GM21390 (cell line): Measurements from ENCODE around the gene GALNT7.
A peak's percentile ranks its signal among the peaks of the same experiment; 100 is the strongest.

Experiments
- ATAC-seq: cut with Tn5 transposase; IDR thresholded peaks from one replicate; pipeline ENCODE4 v1.9.1; 2021; ENCODE audit not compliant: unreplicated experiment

GALNT7 gene

DNA sequence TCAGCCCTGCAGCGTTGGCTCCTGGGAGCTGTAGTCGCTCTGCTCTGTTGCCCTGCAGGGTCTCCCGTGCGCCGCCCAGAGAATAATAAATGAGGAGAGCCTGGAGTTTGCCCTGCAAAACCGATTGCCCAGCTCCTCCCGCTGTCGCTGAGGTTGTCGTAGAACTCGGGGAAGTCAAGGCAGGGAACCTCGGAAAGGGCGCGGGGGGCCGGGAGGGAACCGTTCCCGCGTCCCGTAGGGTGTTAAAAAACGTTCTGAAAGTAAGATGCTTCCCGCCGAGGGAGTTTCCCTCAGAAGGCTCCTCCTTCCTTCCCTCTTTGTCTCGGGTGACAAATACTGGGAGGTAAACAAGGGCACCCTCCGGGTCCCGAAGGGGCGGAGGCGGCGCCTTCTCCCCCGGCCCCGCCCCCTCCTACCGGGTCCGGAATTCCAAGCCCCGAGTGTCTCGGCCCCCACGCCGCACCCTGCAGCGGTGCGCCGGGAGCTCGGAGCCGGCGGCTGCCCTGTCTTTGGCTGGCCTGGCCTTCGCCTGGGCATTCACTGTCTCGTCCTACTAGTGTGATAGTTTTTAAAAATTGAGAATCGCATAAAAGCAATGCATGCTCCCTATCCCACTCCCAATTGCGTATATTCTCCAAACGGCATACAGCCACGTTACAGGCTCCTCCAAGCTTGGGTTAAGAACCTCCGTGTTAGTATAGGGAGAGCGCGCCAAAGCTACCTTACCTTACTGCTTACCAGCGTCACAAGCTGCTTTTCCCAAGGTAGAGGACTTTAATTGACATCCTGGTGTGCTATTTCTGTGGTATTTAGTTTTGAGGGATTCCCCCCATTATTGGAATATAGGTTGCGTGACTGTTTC lies 166.5 kb downstream of the GALNT7 start:
- peak; percentile 36 for ATAC-seq

DNA sequence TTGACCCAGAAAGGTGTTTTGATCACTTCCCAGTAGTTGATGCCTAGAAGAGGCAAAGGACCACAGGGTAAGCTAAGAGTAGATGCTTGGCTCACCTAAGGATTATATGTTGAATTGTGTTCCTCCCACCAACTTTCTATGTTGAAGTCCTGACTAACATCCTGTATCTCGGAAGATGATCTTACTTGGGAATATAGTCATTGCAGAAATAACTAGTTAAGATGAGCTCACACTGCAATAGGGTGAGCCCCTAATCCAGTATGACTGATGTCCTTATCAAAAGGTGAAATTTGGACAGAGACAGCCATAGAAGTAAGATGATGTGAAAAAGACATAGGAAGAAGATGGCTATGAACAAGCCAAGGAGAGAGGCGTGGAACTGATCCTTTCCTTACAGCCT lies 168.9 kb downstream of the GALNT7 start:
- ATAC-seq: no peak

DNA sequence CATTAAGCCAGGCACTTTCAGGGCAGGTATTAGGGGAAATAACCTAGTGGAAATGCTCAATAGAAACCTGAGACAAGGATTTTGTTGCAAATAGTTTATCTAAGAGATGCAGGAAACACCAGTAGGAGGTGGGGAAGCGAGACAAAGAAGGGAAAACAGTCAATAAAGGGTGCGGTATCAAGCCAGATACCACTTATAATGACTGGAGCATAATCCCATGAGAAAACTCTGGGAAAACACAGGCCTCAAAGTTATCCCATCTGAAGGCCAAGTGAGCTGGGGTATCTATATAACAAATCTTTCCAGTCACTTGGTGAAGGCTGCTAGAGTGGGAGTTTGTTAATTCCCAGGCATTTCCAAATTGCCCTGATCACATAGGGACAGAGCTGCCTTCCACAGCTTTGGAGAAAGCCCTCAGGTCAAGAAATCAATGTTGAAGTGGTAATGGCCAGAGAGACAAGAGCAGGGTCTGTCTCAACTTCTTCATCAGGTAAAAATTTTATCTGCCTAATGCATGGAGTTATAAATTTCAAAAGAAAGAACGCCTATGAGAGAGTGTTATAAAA lies 175.3 kb downstream of the GALNT7 start:
- ATAC-seq: no peak

DNA sequence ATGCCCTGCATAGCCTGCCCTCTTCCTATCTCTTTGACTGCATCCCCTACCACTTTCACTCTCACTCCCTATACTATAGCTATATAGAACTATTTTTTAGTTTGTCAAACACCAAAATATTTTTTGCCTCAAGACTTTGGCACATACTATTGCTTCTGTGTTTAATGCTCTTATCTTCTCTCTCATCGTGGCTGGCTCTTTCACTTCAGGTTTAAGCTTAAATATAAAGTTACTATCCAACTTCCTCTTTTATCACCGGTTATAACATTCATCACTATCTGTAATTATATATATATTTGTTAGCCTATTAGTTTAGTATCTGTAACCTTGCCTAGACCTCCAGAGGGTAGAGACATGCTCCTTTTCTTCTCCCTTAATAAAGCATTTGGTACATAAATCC lies 177.0 kb downstream of the GALNT7 start:
- ATAC-seq: no peak

DNA sequence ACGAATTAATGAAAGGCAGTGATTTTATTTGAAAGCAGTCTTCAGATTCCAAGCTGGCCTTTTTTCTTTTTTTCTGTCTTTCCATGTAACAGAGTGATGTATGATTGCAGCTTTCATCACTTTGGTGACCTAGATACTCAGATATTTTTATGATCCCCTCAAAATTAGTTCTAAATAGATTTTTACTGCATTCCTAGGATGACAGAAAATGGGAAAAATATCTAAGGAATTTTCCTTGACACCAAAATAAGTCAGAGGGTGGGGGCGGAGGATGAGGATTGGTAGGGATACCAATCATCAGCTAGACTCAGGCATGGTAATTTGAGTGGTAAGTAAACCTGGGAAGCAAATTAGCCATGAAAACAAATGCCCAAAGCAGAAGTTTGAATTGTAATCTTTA lies 177.5 kb downstream of the GALNT7 start:
- ATAC-seq: no peak

DNA sequence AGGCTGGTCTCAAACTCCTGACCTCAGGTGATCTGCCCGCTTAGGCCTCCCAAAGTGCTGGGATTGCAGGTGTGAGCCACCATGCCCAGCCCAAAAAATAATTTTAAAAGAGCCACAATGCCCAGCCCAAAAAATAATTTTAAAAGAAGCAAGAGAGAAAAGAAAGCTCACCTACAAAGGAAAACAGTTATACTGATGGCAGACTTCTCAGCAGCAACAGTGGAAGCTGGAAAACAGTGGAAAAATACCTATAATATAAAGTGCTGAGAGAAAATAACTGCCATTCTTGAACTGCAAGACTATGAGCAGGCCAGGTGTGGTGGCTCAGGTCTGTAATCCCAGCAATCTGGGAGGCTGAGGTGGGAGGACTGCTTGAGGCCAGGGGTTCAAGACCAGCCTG lies 178.9 kb downstream of the GALNT7 start:
- ATAC-seq: no peak

DNA sequence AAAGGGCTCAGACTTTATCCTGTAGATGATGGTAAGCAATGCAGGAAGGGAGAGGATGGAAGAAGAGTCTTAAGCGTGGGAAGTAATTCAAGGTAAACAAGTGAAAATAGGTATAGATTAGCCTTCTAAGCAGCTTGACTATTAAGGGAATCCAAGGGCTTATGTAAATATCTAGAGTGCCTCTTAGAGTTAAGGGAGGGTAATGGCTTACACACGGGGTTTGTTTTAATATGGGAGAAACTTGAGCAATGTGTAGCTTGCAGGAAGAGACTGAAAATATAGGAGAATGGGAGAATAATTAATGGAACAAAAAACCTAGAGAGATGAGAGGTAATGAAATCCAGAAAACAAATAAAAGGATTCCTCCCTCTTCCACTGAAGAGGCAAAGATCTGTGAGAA lies 189.3 kb downstream of the GALNT7 start:
- no peak for ATAC-seq

DNA sequence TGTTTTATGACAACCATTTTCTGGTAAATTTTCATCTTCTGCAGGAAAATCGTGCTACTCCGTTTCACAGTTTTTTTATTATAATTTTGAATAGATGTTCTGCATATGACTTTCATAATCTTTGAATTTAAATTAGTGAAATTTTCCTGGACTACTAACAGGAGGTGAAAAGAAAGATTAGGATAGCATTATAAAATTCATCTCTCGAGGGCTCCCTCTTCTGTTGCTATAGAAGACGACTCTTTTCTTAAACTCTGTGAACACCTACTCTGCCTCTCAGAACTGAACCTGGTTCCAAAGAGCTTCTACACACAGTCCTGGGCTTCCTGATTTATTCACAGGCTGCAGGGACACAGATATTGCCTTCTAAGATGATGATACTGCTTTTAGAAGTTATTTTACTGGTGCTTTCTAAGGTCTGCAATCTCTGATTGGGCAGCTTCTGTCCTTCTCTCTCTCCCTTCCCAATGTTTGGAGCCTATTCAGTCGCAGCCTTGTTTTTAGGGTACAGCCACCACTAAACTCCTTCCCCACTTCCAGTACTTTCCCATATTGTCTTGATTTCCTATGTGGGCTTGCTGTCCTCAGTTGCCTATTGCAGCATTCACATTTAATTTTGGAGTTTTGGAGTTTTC lies 192.1 kb downstream of the GALNT7 start:
- no peak for ATAC-seq

DNA sequence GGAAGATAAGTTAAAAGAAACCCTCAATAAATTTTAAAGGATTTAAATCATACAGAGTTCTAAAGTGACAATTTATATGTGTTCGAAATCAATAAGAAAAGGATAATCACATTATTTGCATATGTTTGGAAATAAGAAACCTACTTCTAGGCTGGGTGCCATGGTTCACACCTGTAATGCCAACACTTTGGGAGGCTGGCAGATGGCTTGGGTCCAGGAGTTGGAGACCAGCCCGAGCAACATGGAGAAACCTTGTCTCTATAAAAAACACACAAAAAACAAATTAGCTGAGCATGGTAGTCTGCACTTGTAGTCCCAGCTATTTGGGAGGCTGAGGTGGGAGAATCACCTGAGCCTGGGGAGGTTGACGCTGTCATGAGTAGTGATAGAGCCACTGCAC lies 194.1 kb downstream of the GALNT7 start:
- ATAC-seq: no peak

DNA sequence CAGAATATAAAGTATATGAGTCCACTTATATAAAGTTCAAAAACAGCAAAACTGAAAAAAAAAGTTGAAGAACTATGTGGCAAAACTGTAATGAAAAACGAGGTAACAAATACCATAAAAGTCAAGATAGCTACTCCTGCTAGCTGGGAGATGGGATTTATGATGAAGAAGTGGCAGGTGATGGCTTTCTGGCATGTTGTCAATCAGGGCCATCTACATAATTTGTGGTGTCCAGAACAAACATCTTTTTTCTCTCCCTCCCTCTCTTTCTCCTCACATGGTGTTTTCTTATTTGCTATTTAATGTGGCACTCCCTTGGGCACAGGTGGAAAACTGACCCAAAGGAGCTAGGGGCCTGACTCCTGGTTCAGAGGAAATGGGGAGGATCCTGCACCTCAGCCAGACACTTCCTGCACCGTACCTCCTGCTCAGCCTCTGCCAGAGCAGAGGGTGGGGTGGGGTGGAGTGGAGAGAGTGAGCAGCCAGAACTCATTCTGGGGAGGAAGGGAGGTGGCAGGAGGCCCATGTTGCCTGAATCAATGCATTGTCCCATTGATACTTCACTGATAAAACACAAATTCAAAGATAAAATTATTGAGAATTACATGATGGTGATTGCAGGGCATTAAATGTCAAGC lies 196.9 kb downstream of the GALNT7 start:
- no peak for ATAC-seq

DNA sequence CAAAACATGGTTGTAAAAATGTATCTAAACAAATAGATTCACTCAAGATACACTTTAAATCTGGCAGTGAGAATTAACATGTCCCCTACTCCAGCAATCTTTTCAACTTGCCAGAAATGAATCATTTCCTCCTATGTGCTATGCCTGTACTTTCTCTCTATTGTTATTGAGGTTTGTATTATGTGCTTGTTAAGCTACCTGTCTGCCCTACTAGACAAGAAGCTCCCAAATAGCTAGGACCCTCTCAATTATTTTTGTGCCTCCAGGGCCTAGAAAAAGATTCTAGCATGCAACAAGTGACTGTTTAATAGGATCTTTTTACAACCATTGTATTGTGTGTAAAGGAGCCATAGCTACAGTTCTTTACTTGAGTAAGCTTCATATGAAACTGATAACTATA lies 198.7 kb downstream of the GALNT7 start:
- peak; percentile 8 for ATAC-seq

DNA sequence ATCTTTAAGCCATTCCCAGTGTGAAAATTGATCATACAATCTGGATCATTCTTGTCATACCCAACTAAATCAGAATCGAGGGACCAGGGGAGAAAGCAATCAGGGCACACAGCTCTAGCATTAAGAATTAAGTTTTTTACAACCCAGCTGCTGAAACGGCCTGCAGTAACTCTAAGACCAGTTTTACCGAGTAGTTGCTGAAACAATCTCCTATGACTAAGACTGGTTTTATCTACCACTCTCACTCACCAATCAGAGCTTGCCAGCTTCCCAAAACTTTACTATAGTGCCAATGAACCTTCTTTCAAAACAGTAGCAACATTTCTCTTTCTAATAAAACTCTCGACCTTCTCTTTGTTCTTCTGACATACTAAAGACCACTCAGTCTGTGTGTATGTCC lies 199.3 kb downstream of the GALNT7 start:
- ATAC-seq: no peak

DNA sequence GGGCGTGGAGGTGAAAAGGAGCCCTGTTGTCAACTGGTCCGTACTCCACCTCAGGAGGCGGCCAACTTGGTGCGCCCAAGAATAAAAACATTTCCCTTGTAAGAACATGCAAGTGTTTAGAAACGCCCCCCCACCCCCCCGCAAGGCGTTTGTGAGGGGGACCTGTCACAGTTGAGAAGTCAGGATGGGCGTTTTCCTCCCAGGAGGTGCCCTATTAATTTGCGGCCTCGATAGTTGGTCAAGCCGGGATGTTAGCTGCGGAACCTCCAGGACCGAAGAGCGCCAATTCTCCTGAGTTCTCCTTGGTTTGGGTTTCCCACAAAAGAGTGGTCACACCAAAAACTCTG lies 201.5 kb downstream of the GALNT7 start:
- ATAC-seq: no peak

DNA sequence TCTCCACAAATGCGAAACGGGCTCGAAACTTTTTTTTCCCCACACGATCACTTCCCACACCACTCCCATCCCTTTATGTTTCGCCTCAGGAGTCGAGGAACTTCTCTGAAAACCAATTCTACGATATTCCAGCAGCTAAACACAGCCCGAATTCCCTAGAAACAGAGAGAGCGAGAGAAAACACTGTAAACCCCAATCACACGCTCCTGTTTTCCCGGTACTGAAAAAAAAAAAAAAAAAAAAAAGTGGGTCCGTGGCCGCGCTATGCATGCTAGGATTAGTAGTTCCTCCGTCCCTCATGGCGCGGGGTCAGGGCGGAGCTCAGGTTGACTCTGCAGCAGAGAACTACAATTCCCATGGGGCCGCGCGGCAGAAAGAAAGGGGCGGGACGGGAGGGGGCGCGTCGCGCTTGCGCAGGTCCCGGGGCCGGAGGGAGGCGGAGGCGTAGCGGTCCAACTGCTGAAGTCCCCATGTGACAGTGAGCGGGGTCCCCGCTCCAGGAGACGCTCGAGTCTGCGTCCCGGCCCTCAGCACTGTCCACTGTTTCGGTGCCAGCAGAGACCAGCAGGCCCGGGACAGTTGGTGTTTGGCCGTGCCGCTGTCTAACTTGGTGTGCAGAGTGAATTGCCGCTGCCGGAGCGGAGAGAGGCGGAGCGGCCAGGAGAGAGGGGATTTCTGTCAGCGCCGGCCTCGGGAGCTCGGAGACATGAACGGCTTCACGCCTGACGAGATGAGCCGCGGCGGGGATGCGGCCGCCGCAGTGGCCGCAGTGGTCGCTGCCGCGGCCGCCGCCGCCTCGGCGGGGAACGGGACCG lies 202.1 kb downstream of the GALNT7 start, which contains the start of gene SAP30:
Gene SAP30, plus strand, starts transcription at position 478 of the 815 bp plus-strand sequence. Its CDS starts 229 bp downstream, at position 707.
- ATAC-seq: peak; percentile 68

DNA sequence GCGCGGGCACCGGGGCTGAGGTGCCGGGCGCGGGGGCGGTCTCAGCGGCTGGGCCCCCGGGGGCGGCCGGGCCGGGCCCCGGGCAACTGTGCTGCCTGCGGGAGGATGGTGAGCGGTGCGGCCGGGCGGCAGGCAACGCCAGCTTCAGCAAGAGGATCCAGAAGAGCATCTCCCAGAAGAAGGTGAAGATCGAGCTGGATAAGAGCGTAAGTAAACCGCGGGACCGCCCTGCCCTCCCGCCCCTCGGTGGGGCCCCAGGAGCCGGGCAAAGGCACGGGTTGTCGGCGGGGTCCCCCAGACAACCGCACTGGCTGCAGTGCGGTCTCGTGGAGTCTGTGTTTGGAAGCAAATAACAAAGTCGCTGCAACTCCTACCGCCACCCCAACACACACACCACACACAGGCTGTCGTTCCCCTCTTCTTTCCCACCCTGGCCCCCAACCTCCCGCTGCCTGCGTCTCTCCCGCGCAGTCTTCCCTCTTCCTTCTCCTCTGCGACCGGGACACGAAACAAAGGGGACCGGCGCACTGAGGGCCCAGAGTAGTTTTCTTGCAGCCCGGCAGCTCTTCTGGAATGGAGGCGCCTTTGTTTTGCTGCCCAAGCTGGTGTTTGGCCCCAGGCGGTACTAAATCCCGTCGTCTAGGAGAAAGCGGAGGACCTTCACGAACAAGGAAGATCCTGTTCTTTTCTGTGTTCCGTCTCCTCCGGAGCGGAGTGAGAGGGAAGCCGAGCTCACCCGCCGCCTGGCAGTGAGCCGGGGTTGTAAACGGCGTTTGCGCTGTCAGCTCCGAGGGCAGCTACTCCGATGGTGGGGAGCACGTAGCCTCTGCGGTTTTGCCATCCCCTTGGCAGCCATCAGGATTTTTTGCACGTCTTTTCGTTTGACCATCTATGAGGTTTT lies 202.9 kb downstream of the GALNT7 start:
- peak; percentile 19 for ATAC-seq
